HL-60/S4 treated with phorbol 12-myristate 13-acetate at 8.2 ng/mL for 4 days and 3 days (cell line): ENCODE measurements around the gene ZC3H13.

Experiments
- in situ Hi-C: fragments of 300-500 bp; cut with MboI; formaldehyde crosslinking; loops from 2 replicates; pipeline ENCODE4 v1.15.0; 2022; ENCODE audit warnings: low sequenced_read_pairs

ZC3H13 gene, protein sequence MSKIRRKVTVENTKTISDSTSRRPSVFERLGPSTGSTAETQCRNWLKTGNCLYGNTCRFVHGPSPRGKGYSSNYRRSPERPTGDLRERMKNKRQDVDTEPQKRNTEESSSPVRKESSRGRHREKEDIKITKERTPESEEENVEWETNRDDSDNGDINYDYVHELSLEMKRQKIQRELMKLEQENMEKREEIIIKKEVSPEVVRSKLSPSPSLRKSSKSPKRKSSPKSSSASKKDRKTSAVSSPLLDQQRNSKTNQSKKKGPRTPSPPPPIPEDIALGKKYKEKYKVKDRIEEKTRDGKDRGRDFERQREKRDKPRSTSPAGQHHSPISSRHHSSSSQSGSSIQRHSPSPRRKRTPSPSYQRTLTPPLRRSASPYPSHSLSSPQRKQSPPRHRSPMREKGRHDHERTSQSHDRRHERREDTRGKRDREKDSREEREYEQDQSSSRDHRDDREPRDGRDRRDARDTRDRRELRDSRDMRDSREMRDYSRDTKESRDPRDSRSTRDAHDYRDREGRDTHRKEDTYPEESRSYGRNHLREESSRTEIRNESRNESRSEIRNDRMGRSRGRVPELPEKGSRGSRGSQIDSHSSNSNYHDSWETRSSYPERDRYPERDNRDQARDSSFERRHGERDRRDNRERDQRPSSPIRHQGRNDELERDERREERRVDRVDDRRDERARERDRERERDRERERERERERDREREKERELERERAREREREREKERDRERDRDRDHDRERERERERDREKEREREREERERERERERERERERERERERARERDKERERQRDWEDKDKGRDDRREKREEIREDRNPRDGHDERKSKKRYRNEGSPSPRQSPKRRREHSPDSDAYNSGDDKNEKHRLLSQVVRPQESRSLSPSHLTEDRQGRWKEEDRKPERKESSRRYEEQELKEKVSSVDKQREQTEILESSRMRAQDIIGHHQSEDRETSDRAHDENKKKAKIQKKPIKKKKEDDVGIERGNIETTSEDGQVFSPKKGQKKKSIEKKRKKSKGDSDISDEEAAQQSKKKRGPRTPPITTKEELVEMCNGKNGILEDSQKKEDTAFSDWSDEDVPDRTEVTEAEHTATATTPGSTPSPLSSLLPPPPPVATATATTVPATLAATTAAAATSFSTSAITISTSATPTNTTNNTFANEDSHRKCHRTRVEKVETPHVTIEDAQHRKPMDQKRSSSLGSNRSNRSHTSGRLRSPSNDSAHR (N-terminal part only)

GRCh38 chr13:46052319-46053161, at the start of gene ZC3H13:
ZC3H13 (minus strand) TSS chr13:46052746; CDS start chr13:46045507, 7,239 bp downstream.
- in situ Hi-C loops: no loop called here

DNA sequence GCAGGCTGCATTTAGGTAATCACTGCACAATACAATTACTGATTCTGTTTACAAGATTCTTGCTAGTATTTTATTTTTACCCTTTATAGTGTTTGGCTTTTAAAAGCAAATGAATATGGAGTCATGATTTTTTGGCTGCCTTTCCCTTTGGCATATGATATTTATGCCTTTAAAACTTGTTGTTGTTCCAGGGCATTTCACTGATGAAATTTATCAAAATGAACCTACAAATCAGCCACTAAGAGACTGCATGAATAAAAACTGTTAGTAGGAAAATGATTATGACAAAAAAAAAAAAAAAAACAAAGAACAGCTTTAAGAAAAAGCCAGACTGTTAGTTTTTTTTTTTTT, 49.7 kb upstream of the ZC3H13 start:
- in situ Hi-C loops: no loop called here

DNA sequence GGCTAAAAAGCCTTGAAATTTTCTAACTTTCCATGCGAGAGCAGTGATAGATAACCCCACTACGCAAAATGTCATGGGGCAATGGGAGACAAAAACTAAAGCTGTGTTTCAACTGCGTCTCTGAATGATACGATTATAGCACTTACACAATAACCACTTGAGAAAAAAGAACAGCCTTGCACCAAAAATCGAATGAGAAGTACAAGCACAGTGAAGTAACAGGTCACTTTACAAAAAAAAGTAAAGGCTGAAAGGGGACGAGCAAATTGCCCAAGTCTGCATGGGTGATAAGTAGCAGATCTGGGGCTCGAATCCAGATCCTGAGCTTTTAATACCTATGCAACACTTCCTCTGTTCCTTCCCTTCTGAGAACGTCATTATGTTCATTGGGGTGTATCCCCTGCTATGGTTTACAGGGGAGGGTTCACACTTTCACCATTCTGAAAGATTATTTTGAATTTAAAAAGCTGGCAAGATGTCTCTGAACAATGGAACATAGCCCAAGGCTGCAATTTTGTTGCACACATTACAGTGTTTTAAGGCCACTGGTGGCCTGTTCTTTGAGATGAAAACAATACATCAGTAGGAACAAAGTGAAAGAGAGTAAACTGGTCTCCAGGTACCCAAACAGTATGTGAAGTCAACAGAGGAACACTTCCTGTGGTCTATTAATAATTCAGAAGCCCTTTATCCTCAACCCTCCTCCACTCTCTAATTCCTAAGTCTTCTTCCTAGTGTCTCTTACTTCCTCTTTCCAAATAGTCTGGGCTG, 49.1 kb upstream of the ZC3H13 start:
- in situ Hi-C loops: no loop called here

GRCh38 chr13:46101002-46101401, 48.5 kb upstream of the ZC3H13 start:
- in situ Hi-C loops: no loop called here

DNA sequence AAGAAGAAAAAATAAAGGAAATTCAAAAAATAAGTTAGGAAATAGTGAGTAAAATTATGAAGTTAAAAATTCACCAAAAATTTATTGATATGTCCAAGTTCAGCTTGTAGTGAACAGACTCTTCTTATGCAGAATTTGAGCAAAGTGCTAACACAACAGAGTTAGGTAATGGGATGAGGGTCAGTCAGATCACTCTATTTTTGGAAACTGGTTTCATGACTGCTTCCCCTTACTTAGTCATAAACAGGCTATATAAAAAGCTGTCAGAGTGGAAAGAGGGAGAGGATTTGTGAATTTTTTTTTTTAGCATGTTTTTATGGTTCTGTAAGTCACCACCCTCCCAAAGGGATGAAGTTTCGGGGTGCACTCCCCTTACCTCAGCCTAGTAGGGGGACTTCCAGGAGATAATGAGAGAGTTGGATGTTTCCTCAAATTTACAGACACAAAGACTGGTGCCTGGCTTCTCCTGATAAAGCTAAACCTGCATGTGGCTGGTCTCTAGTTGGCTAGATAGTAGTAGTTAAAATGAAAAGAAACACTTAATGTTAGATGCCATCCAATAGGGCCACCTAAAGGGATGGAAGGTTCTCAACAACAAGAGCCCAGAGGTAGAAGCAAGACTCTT, 47.8 kb upstream of the ZC3H13 start:
- in situ Hi-C loops: no loop called here

DNA sequence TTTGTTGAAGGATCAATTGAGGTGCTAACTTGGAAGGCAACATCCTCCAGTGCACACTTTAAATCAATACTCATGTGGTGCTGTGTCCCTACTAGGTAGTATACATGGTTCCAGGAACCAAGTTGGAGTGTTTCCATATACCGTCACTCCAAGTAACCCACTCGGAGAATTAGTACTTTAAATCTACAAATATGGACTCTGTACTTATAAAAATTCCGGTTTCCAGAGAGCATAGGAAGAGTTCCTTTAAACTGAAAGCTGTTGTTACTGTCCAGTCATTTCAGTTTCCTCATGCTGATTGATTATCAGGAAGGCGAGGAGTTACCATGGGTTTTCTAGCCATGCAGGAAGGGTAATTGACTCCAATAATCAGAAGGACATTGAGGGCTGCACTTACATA, 45.1 kb upstream of the ZC3H13 start:
- in situ Hi-C loops: no loop called here

GRCh38 chr13:46097015-46097414, 44.5 kb upstream of the ZC3H13 start:
- in situ Hi-C loops: no loop called here

- in situ Hi-C loops: no loop called here
Observed at GRCh38 chr13:46094478-46094877, 41.9 kb upstream of the ZC3H13 start.

GRCh38 chr13:46088821-46089562, 36.4 kb upstream of the ZC3H13 start:
- in situ Hi-C loops: no loop called here

- in situ Hi-C loops: no loop called here
Observed at GRCh38 chr13:46087481-46087880, 34.9 kb upstream of the ZC3H13 start.

GRCh38 chr13:46086985-46087384, 34.4 kb upstream of the ZC3H13 start:
- in situ Hi-C loops: no loop called here

GRCh38 chr13:46086421-46086922, 33.9 kb upstream of the ZC3H13 start:
- in situ Hi-C loops: no loop called here

GRCh38 chr13:46085737-46086136, 33.2 kb upstream of the ZC3H13 start:
- in situ Hi-C loops: no loop called here

- in situ Hi-C loops: no loop called here
Observed at GRCh38 chr13:46082324-46082723, 29.8 kb upstream of the ZC3H13 start.

GRCh38 chr13:46079770-46080169, 27.2 kb upstream of the ZC3H13 start:
- in situ Hi-C loops: no loop called here

DNA sequence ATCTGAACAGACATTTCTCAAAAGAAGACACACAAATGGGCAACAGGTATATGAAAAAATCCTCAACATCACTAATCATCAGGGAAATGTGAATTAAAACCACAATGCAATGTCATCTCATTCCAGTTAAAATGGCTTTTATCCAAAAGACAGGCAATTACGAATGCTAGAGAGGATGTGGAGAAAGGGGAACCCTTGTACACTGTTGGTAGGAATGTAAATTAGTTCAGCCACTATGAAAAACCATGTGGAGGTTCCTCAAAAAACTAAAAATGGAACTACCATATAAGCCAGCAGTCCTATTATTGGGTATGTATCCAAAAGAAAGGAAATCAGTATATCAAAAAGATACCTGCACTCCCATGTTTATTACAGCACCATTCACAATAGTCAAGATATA, 24.7 kb upstream of the ZC3H13 start:
- in situ Hi-C loops: no loop called here

DNA sequence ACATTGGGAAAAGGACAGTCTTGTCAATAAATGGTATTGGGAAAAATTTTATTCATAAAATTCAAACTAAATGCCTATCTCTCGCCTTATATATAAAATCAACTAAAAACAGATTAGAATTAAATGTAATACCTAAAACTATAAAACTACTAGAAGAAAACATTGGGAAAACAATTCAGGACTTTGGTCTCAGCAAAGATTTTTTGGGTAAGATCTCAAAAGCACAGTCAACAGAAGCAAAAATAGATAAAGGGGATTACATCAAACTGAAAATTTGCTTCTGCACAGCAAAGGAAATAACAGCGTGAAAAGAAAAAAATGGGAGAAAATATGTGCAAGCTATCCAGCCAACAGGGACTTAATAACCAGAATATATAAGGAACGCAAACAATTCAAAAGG, 24.3 kb upstream of the ZC3H13 start:
- in situ Hi-C loops: no loop called here

GRCh38 chr13:46075811-46076210, 23.3 kb upstream of the ZC3H13 start:
- in situ Hi-C loops: no loop called here
